ENCODE results near the gene RAMACL. TPM values are rescaled to one million over a fixed set of nuclear protein-coding genes. Genes with fewer than 3 reads are reported as not detected.

Gene RAMACL
- total RNA-seq, 2 experiments from 2014 or later = 0.30 to 0.41 TPM

DNA sequence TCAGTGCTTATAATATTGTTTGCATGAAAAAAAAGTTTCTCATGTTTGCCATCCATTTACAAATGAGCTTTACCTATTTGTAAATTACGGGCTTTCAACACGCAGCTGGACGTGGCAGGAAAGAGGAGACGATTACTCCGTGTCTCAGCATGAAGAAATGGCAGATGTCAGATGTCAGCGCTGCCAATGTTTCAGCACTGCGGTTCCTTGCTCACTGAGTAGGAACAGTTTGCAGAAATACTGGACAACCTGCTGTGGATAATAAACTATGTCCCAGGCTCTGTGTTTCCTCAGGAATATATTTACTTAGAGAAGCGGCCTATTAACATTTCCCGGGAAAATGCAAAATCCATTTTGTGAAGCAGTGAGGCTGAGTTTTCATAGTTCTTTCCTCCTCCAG, 22.7 kb downstream of the RAMACL start:
- H3K27ac ChIP-seq (ENCODE audit: low read depth, low read length, poor library complexity, severe bottlenecking) = no peak overlapping the region
- no peaks in the 10 kb centered on the region for H3K79me2 ChIP-seq (ENCODE audit: insufficient read depth, low read depth, low read length)
- intact Hi-C loops (cut with micrococcal nuclease; ENCODE audit: unreplicated experiment) = no loop called here
- no peaks in the 10 kb centered on the region for H3K9me2 ChIP-seq (ENCODE audit: insufficient read depth, low read length)
- H3K9me3 ChIP-seq (ENCODE audit: low read length) = no peaks in the 10 kb centered on the region
- no peak overlapping the region for H3K4me2 ChIP-seq (ENCODE audit: low read length)
- H3K4me3 ChIP-seq (ENCODE audit: low read depth, low read length, poor library complexity, severe bottlenecking) = no peak overlapping the region
- no TSS peak for BruUV-seq (replicated peaks)
- CTCF ChIA-PET (ENCODE audit: unreplicated experiment) = no interaction called here
- TF ChIP-seq EZH2phosphoT487 (IDR thresholded peaks at IDR 0.05; ENCODE audit: borderline replicate concordance, low read depth, low read length) = no peak
- TF ChIP-seq CTCF (conservative IDR thresholded peaks at IDR 0.05; ENCODE audit: low read length) = no peak
- DNase-seq (ENCODE audit: low spot score) = no peak
- no peaks in the 10 kb centered on the region for H3K36me3 ChIP-seq (ENCODE audit: insufficient read depth, low read length)
- no peaks in the 10 kb centered on the region for H4K20me1 ChIP-seq (ENCODE audit: insufficient read depth, low read length)
- no peak overlapping the region for H2AFZ ChIP-seq (ENCODE audit: low read length)
- POLR2A ChIA-PET = interaction anchor here (0.9 kb wide), 1 partner anchor 10 kb away, joined by 3 read pairs; no protein-coding TSS in a partner anchor
- H3K4me1 ChIP-seq (ENCODE audit: insufficient read depth, low read length, poor library complexity, severe bottlenecking) = no peaks in the 10 kb centered on the region

DNA sequence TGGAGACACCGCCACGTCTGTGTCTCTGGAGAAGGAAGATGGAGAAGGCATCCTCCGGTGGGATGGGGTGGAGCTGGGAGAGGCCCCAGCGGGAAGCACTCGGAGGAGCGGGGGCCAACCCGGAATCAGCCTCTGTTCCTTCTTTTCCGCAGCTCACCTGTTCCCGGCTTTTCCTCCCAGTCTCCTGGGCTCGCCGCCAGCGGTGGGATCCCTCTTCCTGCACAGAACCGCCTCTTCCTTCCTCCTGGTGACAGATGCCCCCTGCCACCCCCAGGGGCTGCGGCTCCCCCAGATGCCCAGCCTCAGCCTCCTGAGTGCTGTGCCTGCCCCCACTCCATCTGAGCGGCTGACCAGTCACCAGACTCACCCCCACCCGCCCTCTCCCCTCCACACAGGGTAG, 23.3 kb downstream of the RAMACL start:
- no peak for DNase-seq (ENCODE audit: low spot score)

More for the DNA sequence above, 23.3 kb downstream of the RAMACL start:
- no peaks in the 10 kb centered on the region for H4K20me1 ChIP-seq (ENCODE audit: insufficient read depth, low read length)
- H3K4me3 ChIP-seq (ENCODE audit: low read depth, low read length, poor library complexity, severe bottlenecking) = no peak overlapping the region
- intact Hi-C loops (cut with micrococcal nuclease; ENCODE audit: unreplicated experiment) = no loop called here
- H3K36me3 ChIP-seq (ENCODE audit: insufficient read depth, low read length) = no peaks in the 10 kb centered on the region
- no peaks in the 10 kb centered on the region for H3K4me1 ChIP-seq (ENCODE audit: insufficient read depth, low read length, poor library complexity, severe bottlenecking)
- H3K27ac ChIP-seq (ENCODE audit: low read depth, low read length, poor library complexity, severe bottlenecking) = no peak overlapping the region
- H3K9me3 ChIP-seq (ENCODE audit: low read length) = no peaks in the 10 kb centered on the region
- H3K9me2 ChIP-seq (ENCODE audit: insufficient read depth, low read length) = no peaks in the 10 kb centered on the region
- no peak overlapping the region for H2AFZ ChIP-seq (ENCODE audit: low read length)
- H3K79me2 ChIP-seq (ENCODE audit: insufficient read depth, low read depth, low read length) = no peaks in the 10 kb centered on the region
- CTCF ChIA-PET (ENCODE audit: unreplicated experiment) = no interaction called here
- no peak for TF ChIP-seq EZH2phosphoT487 (IDR thresholded peaks at IDR 0.05; ENCODE audit: borderline replicate concordance, low read depth, low read length)
- no peak for TF ChIP-seq CTCF (conservative IDR thresholded peaks at IDR 0.05; ENCODE audit: low read length)
- POLR2A ChIA-PET = interaction anchor here (0.6 to 0.9 kb wide), 2 partner anchors 9 to 417 kb away, joined by 3 to 4 read pairs; no protein-coding TSS in a partner anchor
- BruUV-seq (replicated peaks) = no TSS peak
- no peak overlapping the region for H3K4me2 ChIP-seq (ENCODE audit: low read length)
